Fibroblast of lung (primary cell): ENCODE measurements around the gene NEB. TPM values are rescaled to one million over a fixed set of nuclear protein-coding genes. Genes with fewer than 3 reads are reported as not detected.
A peak's percentile ranks its signal among the peaks of the same experiment; 100 is the strongest.

Experiments
- DNase-seq, 2 donors: peaks; one replicate each; pipeline versions ENCODE4 v3.0.0 to v3.0.0-alpha.2; 2010; ENCODE audit warnings: low read depth in 2 of 2
- H2AFZ ChIP-seq: 2 replicates; pipeline ENCODE4 v1.5.1; 2012; ENCODE audit warnings: low read length, control low read depth, inconsistent platforms
- H3K27ac ChIP-seq: 2 replicates; pipeline ENCODE4 v1.5.1; 2011; ENCODE audit warnings: low read length, control low read depth; ENCODE audit not compliant: insufficient read depth
- H3K27me3 ChIP-seq: 2 replicates; pipeline ENCODE4 v1.5.1; 2011; ENCODE audit warnings: mild to moderate bottlenecking, low read length; ENCODE audit not compliant: control insufficient read depth, insufficient read depth
- H3K36me3 ChIP-seq: 2 replicates; pipeline ENCODE4 v1.5.1; 2011; ENCODE audit warnings: low read length; ENCODE audit not compliant: control insufficient read depth, insufficient read depth
- H3K4me1 ChIP-seq: 2 replicates; pipeline ENCODE4 v1.5.1; 2011; ENCODE audit warnings: low read length; ENCODE audit not compliant: control insufficient read depth, insufficient read depth; ENCODE audit errors: extremely low read depth
- H3K4me2 ChIP-seq: 2 replicates; pipeline ENCODE4 v1.5.1; 2011; ENCODE audit warnings: low read length, control low read depth; ENCODE audit not compliant: insufficient read depth; ENCODE audit errors: extremely low read depth
- H3K4me3 ChIP-seq, 4 experiments: fragments of 200-600 bp in 1 of 4; sonication (generic) in 1 of 4; replicated peaks in 1 of 4; 2 replicates each; pipeline ENCODE4 v1.5.1; 2011 to 2016; ENCODE audit warnings: low read length in 4 of 4, low read depth in 3 of 4, mild to moderate bottlenecking in 3 of 4, control low read depth in 2 of 4, inconsistent platforms in 1 of 4, mixed read lengths in 1 of 4; ENCODE audit not compliant: insufficient read depth in 1 of 4; ENCODE audit errors: control extremely low read depth in 1 of 4
- H3K79me2 ChIP-seq: 2 replicates; pipeline ENCODE4 v1.5.1; 2012; ENCODE audit warnings: mild to moderate bottlenecking, low read length, inconsistent platforms; ENCODE audit not compliant: control insufficient read depth, insufficient read depth
- H3K9ac ChIP-seq: 2 replicates; pipeline ENCODE4 v1.5.1; 2011; ENCODE audit warnings: mild to moderate bottlenecking, low read length, control low read depth; ENCODE audit not compliant: insufficient read depth
- H3K9me3 ChIP-seq: 2 replicates; pipeline ENCODE4 v1.5.1; 2012; ENCODE audit warnings: low read depth, low read length; ENCODE audit not compliant: control insufficient read depth, insufficient read depth
- H4K20me1 ChIP-seq: 2 replicates; pipeline ENCODE4 v1.5.1; 2011; ENCODE audit warnings: low read length; ENCODE audit not compliant: control insufficient read depth, insufficient read depth; ENCODE audit errors: extremely low read depth
- CTCF ChIP-seq, 2 donors: IDR thresholded peaks in 1 of 2; conservative IDR thresholded peaks in 1 of 2; 1 replicate in 1 of 2; 2 replicates in 1 of 2; pipeline ENCODE4 v1.5.1; 2011 to 2012; ENCODE audit warnings: low read length in 2 of 2, control low read depth in 1 of 2, inconsistent platforms in 1 of 2, low read depth in 1 of 2, mild to moderate bottlenecking in 1 of 2
- EZH2 ChIP-seq: IDR thresholded peaks from 2 replicates; pipeline ENCODE4 v1.5.1; 2012; ENCODE audit warnings: low read length, control low read depth, mild to moderate bottlenecking; ENCODE audit errors: missing control alignments
- polyA plus RNA-seq, 2 donors: library from polyadenylated mRNA; depleted of rRNA in 1 of 2; stranded (reverse) in 1 of 2; unstranded in 1 of 2; fragments of >200 nt; gene quantifications; 2 replicates each; pipeline ENCODE4 v1.2.1, GENCODE V29; 2011 to 2012; ENCODE audit warnings: missing spikeins in 1 of 2
- total RNA-seq: library from RNA; depleted of rRNA; stranded (reverse); fragments of >200 nt; gene quantifications from 2 replicates; pipeline ENCODE4 v1.2.1, GENCODE V29; 2014

The NEB gene
- total and polyA plus RNA-seq, 2 donors (not counting 1 experiment from before 2014, with no cell fraction given), result 0.17 to 0.26 TPM

- Histone ChIP-seq H3K4me2 (no peak overlapping the region), H2AFZ (no peak overlapping the region), H3K9ac (no peak overlapping the region), H3K36me3 (peaks cover 2% of the 10 kb centered on the region), H3K27me3 (no peaks in the 10 kb centered on the region), H3K4me3 (no peak overlapping the region), H3K79me2 (no peaks in the 10 kb centered on the region), H3K9me3 (no peaks in the 10 kb centered on the region), H4K20me1 (no peaks in the 10 kb centered on the region), H3K27ac (no peak overlapping the region), H3K4me1 (no peaks in the 10 kb centered on the region)
- DNase-seq, result peak; percentile 40 to 53
- no peak for TF ChIP-seq EZH2
- no peak for TF ChIP-seq CTCF (conservative IDR thresholded peaks at IDR 0.05 in 1 of 2, IDR thresholded peaks at IDR 0.05 in 1 of 2; ENCODE audit: low read depth in 1 of 2, low read length in 2 of 2)
These were observed 256.3 kb downstream of the NEB start for GRCh38 chr2:151478011-151478410.

- Histone ChIP-seq H3K79me2 (no peaks in the 10 kb centered on the region), H3K9me3 (no peaks in the 10 kb centered on the region), H3K4me2 (no peak overlapping the region), H3K27ac (no peak overlapping the region), H4K20me1 (no peaks in the 10 kb centered on the region), H3K9ac (no peak overlapping the region), H3K4me1 (no peaks in the 10 kb centered on the region), H3K36me3 (no peaks in the 10 kb centered on the region), H3K27me3 (no peaks in the 10 kb centered on the region), H3K4me3 (no peak overlapping the region), H2AFZ (no peak overlapping the region)
- no peak for DNase-seq
- TF ChIP-seq EZH2 (no peak), CTCF (conservative IDR thresholded peaks at IDR 0.05 in 1 of 2, IDR thresholded peaks at IDR 0.05 in 1 of 2; ENCODE audit: low read depth in 1 of 2, low read length in 2 of 2) (no peak)
These were observed 258.0 kb downstream of the NEB start for GRCh38 chr2:151476287-151476686.

- H2AFZ ChIP-seq, result no peak overlapping the region
- H3K9me3 ChIP-seq, result no peaks in the 10 kb centered on the region
- TF ChIP-seq EZH2 (no peak), CTCF (conservative IDR thresholded peaks at IDR 0.05 in 1 of 2, IDR thresholded peaks at IDR 0.05 in 1 of 2; ENCODE audit: low read depth in 1 of 2, low read length in 2 of 2) (no peak)
- no peaks in the 10 kb centered on the region for H3K79me2 ChIP-seq
- no peak overlapping the region for H3K4me3 ChIP-seq
- no peaks in the 10 kb centered on the region for H4K20me1 ChIP-seq
- no peak overlapping the region for H3K9ac ChIP-seq
- no peak overlapping the region for H3K4me2 ChIP-seq
- DNase-seq, result no peak
- no peaks in the 10 kb centered on the region for H3K36me3 ChIP-seq
- H3K27ac ChIP-seq, result no peak overlapping the region
- no peaks in the 10 kb centered on the region for H3K27me3 ChIP-seq
- H3K4me1 ChIP-seq, result no peaks in the 10 kb centered on the region
These were observed 259.2 kb downstream of the NEB start for GRCh38 chr2:151475071-151475470.
